Astrocyte of the spinal cord (primary cell): ENCODE measurements around the gene NMRK2.

Experiments used
- DNase-seq: peaks from one replicate; pipeline ENCODE4 v3.0.0; 2011; ENCODE audit warnings: low read depth, low spot score
- H3K4me3 ChIP-seq: 2 replicates; pipeline ENCODE4 v1.5.1; 2011; ENCODE audit warnings: low read depth, mild to moderate bottlenecking, low read length, moderate library complexity
- in situ Hi-C: cut with HindIII; loops from 2 replicates; pipeline ENCODE4 v1.10.0; 2017; ENCODE audit warnings: low sequenced_read_pairs
- TF ChIP-seq, protein P1 (sequence below): IDR thresholded peaks from 2 replicates; pipeline ENCODE4 v1.5.1; 2012; ENCODE audit warnings: low read depth, mild to moderate bottlenecking, low read length, inconsistent platforms

The NMRK2 gene

DNA sequence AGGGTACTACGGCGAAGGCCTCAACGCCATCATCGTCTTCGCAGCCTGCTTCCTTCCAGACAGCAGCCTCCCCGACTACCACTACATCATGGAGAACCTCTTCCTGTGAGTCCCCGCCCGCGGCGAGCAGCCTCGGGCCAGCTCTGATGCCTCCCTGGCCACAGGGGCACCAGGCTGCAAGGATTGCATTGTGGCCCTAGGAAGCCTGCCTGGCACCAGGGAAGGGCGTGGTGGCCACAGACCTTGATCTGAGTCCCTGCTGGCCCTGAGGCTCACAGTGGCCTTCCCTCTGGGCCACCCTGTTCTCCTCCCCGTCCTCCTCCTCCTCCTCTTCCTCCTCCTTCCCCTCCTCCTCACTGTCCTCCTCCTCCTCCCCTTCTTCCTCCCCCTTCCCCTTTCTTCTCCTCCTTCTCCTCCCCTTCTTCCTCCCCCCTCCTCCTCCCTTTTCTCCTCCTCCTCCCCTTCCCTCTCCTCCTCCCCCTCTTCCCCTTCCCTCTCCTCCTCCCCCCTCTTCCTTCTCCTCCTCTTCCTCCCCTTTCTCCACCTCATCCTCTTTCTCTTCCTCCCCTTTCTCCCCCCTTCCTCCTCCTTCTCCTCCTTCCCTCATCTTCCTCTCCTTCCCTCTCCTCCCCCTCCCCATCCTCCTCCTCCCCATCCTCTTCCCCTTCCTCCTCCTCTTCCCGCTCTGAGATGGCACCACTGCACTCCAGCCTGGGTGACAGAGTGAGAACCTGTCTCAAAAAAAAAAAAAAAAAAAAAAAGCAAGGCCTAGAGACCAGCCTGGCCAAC lies 24.4 kb upstream of the NMRK2 start:
- DNase-seq: no peak
- in situ Hi-C loops: no loop called here
- no peak overlapping the region for H3K4me3 ChIP-seq
- TF ChIP-seq, protein P1, sequence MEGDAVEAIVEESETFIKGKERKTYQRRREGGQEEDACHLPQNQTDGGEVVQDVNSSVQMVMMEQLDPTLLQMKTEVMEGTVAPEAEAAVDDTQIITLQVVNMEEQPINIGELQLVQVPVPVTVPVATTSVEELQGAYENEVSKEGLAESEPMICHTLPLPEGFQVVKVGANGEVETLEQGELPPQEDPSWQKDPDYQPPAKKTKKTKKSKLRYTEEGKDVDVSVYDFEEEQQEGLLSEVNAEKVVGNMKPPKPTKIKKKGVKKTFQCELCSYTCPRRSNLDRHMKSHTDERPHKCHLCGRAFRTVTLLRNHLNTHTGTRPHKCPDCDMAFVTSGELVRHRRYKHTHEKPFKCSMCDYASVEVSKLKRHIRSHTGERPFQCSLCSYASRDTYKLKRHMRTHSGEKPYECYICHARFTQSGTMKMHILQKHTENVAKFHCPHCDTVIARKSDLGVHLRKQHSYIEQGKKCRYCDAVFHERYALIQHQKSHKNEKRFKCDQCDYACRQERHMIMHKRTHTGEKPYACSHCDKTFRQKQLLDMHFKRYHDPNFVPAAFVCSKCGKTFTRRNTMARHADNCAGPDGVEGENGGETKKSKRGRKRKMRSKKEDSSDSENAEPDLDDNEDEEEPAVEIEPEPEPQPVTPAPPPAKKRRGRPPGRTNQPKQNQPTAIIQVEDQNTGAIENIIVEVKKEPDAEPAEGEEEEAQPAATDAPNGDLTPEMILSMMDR: no peak

DNA sequence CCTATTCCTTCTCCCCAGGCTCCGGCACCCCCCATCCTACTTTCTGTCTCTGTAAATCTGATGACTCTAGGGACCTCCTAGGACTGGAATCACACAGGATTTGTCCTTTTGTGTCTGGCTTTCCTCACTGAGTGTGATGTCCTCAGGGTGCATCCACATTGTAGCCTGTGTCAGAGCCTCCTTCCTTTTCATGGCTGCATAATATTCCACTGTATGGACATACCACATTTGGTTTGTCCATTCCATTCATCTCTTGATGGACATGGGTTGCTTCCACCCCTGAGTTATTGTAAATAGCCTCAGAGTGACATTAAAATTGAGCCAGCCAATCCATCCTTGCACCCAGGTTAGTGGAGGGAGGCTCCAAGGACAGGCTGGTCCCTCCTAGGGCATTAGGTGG lies 22.8 kb upstream of the NMRK2 start:
- no peak for DNase-seq
- no peak overlapping the region for H3K4me3 ChIP-seq
- in situ Hi-C loops: no loop called here
- TF ChIP-seq, protein P1: no peak

DNA sequence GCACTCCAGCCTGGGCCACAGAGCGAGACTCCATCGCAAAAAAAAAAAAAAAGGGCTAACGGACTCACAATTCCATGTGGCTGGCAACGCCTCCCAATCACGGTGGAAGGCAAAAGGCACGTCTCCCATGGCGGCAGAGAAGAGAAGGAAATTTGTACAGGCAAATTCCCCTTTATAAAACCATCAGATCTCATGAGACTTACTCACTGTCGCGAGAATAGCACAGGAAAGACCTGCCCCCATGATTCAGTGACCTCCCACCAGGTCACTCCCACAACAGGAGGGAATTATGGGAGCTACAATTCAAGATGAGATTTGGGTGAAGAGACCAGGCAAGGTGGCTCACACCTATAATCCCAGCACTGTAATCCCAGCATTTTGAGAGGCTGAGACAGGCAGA lies 18.7 kb upstream of the NMRK2 start:
- no peak for DNase-seq
- TF ChIP-seq, protein P1: no peak
- in situ Hi-C loops: no loop called here
- no peak overlapping the region for H3K4me3 ChIP-seq

DNA sequence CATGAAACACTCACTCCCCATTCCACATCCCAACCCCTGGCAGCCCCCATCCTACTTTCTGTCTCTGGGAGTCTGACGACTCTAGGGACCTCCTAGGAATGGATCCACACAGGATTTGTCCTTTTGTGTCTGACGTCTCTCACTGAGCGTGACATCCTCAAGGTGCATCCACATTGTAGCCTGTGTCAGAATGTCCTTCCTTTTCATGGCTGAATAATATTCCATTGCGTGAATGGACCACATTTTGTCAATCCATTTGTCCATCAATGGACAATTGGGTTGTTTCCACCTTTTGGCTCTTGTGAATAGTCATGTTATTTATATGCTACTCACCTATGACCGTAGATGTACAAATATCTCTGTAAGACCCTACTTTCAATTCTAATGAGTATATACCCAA lies 16.8 kb upstream of the NMRK2 start:
- in situ Hi-C loops: no loop called here
- no peak for DNase-seq
- TF ChIP-seq, protein P1: no peak
- H3K4me3 ChIP-seq: no peak overlapping the region

DNA sequence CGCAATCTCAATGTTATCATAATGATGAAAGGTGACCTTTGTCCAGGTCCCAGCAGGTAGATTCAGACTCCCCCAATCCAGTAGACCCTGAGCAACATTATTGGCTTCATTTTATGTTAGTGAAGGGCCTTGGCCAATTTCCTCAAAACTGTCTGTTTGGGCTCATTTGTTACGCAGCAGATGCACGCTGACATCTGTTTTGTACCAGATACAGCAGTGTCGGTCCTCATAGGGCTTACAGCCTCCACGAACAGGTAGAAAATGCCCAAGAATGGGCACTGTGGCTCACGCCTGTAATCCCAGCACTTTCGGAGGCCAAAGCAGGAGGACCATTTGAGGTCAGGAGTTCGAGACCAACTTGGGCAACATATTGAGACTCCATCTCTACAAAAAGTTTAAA lies 13.1 kb upstream of the NMRK2 start:
- no peak overlapping the region for H3K4me3 ChIP-seq
- DNase-seq: no peak
- in situ Hi-C loops: no loop called here
- TF ChIP-seq, protein P1: no peak

DNA sequence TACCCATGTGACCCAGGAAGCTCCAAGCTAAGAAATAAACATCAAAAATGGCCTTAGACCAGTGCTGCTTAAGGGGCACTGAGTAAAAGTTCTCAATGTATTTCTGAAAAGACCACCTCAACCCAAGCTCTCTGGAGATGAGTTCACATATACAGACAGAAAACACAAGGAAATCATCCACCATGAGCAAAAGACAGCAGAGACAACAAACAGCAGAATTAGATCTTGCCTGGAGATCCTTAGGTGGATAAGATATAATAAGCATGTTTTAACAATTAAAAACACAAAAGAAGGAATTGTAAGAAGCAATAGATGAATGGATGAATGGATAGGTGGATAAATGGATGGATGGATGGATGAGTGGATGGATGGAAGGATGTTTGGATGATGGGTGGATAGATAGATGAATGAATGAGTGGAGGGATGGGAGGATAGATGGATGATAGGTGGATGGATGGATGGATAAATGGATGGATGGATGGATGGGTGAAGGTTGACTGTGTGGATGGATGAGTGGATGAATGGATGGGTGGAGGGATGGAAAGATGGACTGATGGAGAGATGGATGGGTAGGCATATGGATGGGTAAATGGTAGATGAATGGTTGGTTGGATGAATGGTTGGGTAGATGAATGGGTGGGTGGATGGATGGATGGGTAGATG lies 9.6 kb upstream of the NMRK2 start:
- no peak for DNase-seq

More for the DNA sequence above, 9.6 kb upstream of the NMRK2 start:
- H3K4me3 ChIP-seq: no peak overlapping the region
- TF ChIP-seq, protein P1: no peak
- in situ Hi-C loops: no loop called here
